ENCODE measurements around the gene PANX3.
A peak's percentile ranks its signal among the peaks of the same experiment; 100 is the strongest.

The PANX3 gene

DNA sequence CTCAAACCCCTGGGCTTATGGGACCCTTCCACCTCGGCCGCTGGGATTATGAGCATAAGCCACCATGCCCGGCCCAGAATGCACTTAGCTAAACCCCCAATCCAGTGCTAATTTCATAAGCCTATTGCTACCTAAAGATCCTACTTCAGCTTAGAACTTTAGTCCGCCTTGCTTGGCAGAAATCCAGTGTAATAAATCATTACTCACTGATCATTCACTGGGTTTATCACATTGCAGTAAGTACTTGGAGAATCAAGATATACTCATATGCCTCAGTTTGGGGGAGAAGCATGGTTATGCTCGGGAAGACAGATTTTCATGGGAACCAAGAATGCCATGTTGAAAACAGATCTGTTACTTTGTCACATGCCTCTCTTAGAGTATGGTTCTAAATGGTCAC, 7.6 kb downstream of the PANX3 start:
- no peak for DNase-seq

DNA sequence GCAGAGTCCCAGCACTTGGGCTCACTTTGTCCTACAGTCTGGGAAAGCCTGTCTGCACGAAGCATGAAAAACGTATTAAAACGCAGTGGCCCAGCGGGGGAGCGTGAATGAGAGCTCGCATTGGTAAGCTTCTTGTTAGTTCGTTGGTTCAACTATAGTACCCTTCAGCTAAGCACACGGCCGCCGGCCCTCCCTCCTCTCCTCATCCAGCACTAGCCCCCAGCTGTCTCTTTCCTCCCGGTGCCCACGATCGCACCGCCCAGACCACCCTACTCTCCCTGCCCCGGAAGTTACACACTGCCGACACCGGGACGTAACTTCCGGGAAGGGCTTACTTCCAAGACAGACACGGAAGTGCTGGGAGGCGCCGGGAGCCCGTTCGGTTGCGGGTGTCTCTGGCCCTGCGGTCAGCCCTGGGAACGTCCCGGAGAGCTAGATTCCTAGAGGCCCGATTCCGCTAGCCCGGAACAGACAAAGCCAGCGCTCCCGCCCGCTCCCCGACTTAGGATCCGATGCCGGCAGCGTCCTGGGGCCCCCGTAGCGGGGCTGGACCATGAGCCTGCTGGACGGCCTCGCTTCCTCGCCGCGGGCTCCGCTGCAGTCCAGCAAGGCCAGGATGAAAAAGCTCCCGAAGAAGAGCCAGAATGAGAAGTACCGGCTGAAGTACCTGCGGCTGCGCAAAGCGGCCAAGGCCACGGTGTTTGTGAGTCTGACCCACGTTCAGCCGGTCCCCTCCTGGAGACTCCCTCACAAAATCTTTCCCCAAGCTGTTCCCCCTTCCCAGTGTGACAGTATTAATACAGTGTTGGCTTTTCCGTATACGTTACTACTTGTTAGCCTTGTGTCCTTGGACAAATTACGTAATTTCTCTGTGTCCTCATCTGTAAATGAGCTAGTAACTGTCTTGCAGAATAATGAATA, 11.6 kb downstream of the PANX3 start, which contains the start of gene TBRG1:
TBRG1 (plus strand) TSS at position 334 of the 921 bp plus-strand sequence; CDS start at position 554, 220 bp downstream.
- DNase-seq = peak; percentile 96

DNA sequence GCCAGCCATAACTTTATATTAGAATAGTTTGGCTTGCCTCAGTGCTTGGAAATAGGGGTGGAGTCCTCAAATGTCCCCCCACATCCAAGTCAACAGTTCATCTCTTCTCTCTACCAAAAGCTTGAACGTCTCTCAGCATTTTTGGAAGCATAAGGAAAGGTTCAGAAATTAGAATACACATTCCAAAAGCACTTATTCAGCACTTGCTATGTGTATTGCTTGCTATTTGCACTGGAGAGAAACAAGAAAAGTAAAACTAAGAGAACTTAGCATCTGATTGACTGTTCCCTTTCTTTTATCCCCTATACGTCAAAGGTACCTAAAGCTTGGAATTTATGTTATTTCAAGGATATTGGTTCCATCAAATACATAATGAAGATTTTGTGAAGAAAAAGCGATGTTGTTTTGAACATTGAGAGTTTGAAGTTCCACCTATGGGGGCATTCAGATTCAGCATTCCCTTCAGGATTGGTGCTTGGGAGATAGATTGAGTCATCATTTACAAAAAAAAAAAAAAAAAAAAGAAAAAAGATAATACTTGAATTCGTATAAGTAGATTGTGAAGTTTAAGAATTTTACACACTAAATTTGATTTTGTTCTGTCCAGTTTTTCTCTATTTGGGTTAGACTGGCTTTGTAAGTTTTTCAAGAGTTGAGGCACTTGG, 12.8 kb downstream of the PANX3 start:
- DNase-seq = no peak

DNA sequence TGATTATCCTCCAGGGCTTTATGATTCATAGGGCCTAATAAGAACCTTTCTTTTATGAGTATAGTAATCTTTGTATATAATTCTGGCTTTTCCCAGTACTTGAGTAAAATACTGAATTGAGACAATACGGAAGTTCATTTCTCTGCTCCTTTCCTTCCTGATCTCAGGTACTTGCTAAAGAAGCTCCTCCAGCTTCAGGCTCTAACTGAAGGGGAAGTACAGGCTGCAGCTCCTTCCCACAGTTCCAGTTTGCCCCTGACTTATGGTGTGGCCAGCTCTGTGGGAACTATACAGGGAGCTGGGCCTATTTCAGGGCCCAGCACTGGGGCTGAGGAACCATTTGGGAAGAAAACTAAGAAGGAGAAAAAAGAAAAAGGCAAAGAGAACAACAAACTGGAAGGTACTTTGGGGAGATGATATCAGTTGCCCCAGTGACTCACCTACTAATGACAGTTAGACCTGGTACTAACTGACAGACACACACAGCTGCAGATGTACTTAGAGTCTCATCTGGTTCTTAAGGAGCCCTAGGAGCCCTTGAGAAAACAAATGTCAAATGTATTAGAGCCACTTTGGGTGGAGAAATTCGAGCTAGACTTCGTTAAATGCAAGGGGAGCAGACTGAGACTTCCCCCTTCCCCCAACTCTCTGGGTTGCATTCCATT, 14.4 kb downstream of the PANX3 start:
- DNase-seq = no peak

DNA sequence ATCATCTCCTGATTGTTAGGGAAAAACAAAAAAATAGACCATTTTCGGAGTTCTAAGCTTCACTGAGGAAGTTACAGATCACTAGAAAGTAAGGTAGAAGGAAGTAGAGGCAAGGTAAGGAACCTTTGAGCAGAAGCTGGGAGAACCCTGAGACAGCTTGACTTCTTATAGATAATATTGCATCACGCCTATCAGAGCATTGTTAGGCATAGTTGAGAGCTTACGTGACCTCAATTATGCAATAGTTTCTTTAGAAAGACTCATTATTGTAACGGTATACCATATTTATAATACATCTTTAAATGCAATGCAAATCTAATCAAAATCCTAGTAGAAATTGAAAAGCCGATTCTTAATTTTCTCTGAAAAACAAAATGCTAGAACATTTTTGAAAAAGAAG, 16.3 kb downstream of the PANX3 start:
- DNase-seq = no peak

DNA sequence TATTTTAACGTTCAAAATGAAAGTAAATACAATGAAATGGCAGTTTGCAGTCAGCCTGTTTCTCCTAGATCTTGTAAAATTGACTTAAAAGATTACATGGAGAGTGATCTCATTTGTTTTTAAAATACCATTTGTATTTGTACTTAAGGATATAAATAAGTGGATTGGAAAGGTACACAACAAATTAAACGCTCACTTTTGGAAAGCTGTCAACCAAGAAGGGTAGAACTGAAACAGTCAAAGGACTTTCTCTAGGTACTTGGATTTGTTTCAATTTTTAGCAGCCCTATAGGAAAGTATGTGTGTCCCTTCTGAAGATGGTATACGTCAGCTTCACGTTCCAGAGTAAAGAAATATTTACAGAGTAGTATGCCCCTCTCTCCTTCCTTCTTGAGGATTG, 18.7 kb downstream of the PANX3 start:
- DNase-seq = no peak

DNA sequence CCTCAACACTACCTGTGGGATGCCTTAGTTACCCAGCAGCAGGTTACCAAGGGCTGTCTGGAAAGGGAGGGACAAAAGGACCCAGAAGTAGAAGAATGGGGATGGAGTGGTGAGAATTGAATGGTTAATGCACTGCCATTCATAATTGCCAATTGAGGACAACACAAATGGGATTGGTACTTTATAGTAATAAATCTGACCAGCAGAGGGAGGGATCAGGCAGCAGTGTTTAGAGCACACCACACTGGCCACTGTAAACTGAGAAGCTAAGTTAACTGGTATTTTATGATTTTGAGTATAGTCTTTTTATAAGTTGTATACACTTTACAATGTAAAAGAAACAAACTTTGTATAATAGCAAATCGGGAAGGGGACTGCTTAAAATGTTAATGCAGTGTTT, 22.1 kb downstream of the PANX3 start:
- DNase-seq = no peak

DNA sequence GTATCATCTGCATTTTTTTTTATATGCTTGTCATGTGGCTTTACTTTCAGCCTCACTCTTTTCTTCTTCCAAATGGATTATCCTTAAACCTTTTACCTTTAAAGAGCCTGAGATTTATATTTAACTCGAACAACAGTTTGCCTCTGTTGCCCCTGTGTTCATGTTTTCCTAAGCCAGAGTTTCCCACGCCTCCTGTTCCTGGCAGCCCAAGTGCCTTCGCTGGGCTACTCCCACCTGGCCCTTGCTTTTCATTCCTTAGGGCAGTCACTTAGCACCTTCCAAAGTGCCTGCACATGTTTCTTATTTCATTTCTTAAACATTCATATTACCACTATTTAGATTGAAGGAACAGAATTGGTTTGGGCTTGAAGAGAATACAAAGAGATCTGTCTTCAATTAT, 24.7 kb downstream of the PANX3 start:
- no peak for DNase-seq

DNA sequence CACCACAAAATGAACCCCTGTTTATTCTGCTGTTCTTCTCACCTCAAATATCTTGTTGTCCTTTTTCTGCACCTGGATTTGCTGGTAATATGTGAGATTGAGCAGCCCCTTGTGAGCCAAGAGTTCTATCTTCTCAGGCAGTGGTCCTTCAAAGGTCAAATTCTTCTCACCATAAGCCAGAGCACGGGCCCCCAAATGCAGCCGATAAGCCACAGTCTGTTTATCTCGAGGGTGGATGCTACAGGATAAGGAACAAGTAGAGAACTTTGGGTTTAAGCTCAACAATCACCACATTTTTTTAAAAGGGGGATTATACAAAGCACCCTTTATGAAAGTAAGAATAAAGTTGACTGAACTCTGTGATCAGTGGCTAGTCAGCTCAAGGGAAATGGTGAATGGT, 27.3 kb downstream of the PANX3 start:
- DNase-seq = no peak

DNA sequence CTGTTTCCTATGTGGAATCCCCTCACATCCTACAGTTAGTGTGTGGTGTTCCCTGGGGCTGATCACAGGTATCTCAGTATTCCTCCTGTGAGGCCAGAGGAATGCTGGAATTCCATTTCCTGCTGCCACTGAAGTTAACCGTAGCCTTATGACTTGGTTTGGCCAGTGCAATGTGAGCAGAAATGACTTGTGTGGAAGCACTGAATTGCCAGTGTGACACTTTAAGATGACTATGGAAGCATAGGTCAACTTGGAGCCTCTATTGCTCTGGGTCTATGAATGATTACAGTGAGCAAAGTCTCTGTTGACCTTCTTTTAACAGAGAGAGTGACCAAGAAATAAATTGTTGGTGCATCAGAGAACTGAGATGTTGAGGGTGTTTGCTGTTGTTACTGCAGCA, 28.0 kb downstream of the PANX3 start:
- no peak for DNase-seq

DNA sequence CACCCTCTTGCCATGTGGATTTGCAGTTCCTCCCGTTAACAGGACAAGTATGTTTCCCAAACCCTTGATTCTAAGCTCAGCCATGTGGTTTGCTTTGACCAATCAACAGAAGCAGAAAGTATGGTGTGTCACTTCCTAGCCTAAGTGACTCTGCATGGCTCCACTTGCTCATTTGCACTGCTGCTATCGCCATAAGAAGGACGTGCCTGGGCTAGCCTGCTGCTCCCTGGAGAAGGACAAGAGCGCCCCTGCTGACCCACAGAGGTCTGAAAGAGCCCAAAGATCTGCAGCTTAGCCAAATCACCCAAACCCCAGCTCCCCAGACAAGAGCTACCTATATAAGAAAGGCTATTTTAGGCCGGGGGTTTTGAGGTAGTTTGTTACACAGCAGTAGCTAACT, 29.4 kb downstream of the PANX3 start:
- no peak for DNase-seq

DNA sequence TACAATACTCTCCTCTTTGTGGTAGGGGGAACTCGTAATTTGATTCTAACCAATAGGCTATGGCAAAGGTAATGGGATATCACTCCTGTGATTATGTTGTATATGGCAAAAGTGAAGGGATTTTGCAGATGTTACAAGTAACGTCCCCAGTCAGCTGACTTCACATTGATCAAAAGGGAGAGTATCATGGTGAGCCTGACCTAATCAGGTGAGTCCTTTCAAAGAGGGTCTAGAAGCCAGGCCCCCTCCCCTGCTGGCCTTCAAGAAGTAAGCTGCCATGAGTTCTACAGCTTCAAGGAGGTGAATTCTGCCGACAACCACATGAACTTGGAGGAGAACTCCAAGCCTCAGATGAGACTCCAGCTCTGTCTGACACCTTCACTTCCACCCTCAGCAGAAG, 31.4 kb downstream of the PANX3 start:
- DNase-seq = no peak

DNA sequence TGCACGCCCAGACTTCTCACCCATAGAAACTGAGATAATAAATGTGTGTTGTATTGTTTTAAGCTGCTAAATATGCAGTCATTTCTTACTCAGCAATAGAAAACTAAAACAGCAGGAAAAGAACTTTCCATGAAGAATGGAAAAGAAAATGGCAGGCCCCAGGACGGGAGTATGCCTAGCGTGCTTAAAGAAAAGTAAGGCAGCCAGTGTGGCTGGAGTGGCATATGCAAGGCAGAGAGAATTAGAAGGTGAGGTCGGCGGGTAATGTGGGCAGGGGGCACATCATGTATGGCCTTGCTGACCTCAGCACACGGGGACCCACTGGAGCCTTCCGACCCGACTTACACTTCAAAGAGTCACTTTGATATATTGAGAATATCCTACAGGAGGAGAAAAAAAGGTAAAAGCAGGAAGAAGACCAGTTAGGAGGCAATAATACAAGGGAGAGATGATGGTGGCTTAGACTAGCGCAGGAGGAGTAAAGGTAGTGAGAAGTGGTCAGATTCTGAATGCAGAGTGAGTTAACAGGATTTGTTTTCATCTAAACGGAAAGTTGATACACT, 31.9 kb downstream of the PANX3 start:
- DNase-seq = no peak

DNA sequence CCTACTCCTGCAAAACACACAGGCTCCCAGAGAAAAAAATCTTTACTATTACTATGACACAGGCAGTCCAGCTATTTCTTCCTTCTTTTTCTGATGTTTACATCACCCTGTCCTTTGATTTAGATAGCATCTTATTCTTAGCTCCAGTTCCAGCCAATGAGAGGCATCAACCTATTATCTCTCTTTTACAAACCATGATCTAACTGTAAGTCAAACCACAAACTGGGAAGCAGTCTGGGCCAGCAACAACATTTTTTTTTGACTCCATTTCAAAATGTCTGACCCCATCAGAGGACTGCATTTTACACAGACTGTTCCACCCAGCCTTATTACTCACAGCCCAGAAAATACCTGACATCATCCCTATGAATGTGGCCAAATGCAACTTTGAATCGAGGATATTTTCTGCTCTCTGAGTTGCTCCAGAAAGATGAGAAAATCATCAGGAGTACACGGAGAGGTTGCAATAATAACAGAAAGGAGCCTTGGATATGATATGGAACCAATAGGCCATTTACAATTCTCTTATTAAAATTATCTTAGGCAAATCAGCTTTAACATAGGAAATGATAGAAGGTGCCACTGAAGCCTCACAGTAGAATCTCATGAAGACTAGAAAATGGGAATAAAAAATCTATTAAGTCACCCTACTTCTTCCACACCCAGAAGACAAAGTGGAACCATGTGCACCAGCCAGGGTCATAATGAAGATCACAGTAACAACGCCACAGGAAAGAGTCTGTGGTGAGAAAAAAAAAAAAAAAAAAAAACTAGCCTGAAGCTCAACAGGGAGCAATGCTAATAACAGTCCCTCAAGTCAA, 32.6 kb downstream of the PANX3 start:
- no peak for DNase-seq

DNA sequence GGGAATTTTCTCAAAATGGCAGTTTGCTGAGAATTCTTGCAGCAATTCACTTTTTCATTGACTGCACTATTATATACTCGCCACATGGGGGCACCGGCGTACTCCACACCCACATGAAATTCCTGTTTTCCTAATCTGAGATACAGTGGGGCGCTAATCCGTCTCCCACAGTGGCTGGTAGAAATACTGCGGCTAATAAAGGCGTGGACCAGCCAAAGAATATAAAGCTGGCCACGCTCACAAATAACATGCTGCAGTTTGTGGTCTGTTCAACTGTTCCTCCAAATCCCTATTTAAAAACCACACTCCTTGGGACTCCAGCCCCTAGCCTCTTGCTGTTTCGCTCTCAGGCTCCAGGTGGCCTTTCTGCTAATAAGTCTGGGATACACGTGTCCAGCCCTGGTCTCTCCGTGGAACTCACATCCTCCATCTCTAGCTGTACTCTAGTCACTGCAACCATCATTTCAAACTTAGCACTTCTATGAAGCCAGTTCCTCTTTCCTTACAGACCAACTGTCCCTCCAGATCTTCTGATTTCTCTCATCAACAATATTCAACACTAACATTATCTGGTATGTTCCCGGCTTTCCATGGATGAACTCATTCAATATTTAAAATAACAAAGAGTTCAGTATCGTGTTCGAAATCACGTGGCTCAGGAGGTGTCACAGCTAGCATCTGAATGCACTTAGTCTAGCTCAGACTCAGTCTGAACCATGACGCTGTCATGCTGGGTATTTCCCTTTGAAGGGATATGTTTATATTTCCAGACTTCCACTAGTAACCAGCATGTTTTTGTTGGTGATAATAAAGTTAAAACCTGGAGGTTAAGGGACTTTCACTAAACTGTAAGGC, 33.4 kb downstream of the PANX3 start:
- DNase-seq = peak; percentile 81

DNA sequence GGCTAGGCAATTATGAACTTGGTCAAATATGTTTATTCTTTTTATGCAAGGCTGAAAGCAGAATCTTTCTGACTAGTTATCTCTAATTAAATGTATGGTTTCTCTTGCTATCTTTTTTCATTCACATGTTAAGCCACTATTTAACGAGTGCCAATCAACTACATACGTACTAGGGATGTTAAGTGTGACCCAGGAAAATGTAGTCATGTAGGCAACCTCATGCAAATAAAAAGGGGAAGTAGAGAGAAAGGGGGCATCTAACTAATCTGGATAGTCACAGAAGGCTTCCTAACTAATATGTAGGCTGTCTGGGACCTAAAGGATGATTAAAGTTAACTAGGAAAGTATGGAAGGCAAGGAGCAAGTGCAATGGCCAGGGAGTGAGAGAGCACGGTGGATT, 34.9 kb downstream of the PANX3 start:
- DNase-seq = no peak

DNA sequence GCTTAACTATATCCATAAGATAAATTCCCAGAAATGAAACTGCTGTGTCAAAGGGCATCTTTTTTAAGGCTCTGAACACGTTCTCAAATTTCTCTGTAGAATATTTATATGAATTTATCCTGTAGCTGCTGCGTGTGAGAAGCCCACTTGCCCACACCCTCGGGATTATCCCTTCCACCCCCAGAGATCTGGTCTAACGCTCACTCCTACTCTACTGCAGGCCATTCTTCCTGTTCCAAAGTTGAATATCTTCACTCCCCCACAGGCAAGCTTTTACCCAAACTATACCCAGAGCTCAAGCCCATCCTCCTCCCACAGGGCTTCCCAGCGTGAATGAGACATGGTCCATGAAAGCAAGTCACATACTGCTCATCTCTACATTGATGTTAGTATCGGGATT, 37.4 kb downstream of the PANX3 start:
- no peak for DNase-seq

DNA sequence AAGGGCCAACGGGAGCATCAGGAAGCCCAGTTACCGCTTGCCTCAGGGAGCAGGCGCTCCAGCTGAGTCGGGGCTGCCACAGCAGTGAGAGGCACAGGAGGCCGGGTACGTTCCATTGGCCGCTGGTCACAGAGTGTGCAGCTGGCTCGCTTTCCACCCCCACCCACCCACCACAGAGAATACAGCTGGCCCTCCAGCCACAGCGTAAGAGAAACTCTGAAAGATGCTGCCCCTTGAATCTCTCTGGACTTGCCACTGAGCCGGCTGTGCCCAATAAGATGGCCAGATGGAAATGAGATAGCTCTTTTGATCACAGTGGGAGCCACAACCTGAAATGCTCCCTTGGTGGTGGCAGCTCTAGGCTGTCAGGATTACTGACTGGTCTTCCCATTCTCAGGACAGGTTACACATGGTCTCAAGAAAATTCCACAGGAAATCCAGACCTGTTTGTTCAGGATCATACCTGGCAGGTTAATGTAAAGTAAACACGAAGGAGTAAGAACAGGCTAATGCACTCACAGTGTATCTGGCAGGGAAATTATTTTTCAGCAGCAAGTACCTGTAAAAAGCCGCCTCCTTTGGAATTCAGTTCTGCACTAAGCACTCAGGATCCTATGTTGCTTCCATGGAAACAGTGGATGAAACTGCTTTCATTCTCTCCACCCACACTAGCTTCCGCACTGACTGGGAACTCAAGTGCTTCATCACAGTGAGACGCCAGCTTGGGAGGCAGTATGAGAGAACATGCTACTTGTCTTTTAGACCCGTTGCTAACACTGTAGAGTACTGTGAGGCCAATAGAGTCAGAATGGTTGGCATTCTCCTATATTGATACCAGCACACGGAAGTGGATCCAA, 45.8 kb downstream of the PANX3 start:
- no peak for DNase-seq

DNA sequence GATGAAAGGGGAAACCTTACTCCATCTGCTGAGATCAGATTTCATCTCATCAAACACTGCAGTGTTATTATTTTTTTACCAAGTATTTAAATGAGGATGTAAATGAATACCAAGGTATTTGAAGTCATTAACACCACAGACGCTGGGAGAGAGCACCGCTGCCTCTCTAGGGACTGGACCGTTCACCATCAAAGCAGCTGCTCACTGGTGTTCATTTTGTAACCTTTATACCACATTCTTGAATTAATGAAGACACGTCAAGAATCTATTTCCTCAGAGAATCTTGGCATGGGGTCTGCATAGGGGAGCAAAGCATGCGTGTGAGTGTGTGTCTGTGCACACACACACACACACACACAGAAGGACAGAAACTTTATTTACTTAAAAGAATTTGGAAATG, 46.7 kb downstream of the PANX3 start:
- DNase-seq = no peak

DNA sequence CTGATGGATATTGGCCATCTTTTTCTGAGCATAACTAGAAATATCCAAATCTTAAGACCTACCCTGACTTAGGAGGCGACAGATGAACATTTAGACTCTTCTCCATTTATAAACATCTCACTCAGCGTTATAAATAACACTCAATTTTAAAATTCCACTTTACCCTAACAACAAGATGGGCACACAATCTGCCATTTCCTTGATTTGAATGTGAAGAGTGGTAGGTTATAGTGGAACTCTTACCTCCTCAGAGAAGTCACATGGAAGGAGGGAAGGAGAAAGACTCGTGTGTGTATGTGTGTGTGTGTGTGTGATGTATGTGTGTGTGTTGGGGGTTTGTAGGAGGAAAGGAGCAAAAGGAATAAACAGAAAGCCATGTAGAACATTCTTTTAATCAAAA, 47.3 kb downstream of the PANX3 start:
- no peak for DNase-seq

DNA sequence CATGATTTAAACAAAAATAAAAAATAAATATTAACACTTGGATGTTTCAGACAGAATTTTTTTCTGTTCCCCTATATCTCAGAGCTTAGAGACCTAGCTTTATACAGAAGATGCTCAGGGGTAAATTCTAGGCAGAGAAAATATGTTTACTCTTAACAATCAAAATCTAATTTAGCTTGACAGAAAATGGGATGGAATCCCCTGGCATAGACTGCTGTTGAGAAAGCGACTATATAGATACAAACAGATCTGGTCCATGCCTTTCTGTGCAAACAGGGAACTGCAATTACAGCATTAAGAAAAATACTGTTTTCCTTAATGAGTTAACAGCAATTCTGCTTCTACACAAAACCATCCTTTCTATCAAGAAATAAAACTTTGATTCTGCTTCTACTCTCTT, 47.8 kb downstream of the PANX3 start:
- DNase-seq = no peak
